ENCODE measurements around the gene SLC1A2.

The SLC1A2 gene

GRCh38 chr11:35414311-35414710 is 5.0 kb downstream of the SLC1A2 start:
- no peak overlapping the region for H3K4me3 ChIP-seq (ENCODE audit: low read length)
- no peak for TF ChIP-seq CTCF (conservative IDR thresholded peaks at IDR 0.05; ENCODE audit: low read depth, low read length)
- no peak for DNase-seq (ENCODE audit: low read depth)

GRCh38 chr11:35413598-35413997 is 5.8 kb downstream of the SLC1A2 start:
- H3K4me3 ChIP-seq (ENCODE audit: low read length) = no peak overlapping the region
- no peak for DNase-seq (ENCODE audit: low read depth)
- TF ChIP-seq CTCF (conservative IDR thresholded peaks at IDR 0.05; ENCODE audit: low read depth, low read length) = no peak

GRCh38 chr11:35412285-35412684 is 7.1 kb downstream of the SLC1A2 start:
- H3K4me3 ChIP-seq (ENCODE audit: low read length) = no peak overlapping the region
- DNase-seq (ENCODE audit: low read depth) = no peak
- TF ChIP-seq CTCF (conservative IDR thresholded peaks at IDR 0.05; ENCODE audit: low read depth, low read length) = peak; percentile 59

- no peak for DNase-seq (ENCODE audit: low read depth)
- TF ChIP-seq CTCF (conservative IDR thresholded peaks at IDR 0.05; ENCODE audit: low read depth, low read length) = no peak
- H3K4me3 ChIP-seq (ENCODE audit: low read length) = no peak overlapping the region
Observed at GRCh38 chr11:35407041-35407440, 12.3 kb downstream of the SLC1A2 start.

DNA sequence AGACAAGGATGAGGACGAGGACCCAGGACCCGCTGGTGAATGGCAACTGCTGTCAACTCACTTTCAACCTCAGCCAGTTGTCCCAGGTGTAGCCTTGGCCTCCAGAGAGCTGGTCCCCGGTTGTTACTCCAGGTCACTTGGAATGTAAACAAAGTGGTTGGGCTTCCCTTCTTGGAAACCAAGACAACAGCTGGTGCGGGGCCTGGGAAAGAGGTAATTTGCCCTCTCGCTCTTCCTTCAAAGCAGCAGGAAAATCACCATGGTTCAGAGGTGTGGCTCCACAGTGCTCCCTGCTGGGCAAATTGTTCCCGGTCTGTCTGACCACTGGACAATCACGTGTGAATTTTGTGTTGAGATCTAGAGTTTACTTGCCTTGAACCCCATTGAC is 15.0 kb downstream of the SLC1A2 start:
- TF ChIP-seq CTCF (conservative IDR thresholded peaks at IDR 0.05; ENCODE audit: low read depth, low read length) = peak; percentile 69
- no peak for DNase-seq (ENCODE audit: low read depth)
- no peak overlapping the region for H3K4me3 ChIP-seq (ENCODE audit: low read length)

DNA sequence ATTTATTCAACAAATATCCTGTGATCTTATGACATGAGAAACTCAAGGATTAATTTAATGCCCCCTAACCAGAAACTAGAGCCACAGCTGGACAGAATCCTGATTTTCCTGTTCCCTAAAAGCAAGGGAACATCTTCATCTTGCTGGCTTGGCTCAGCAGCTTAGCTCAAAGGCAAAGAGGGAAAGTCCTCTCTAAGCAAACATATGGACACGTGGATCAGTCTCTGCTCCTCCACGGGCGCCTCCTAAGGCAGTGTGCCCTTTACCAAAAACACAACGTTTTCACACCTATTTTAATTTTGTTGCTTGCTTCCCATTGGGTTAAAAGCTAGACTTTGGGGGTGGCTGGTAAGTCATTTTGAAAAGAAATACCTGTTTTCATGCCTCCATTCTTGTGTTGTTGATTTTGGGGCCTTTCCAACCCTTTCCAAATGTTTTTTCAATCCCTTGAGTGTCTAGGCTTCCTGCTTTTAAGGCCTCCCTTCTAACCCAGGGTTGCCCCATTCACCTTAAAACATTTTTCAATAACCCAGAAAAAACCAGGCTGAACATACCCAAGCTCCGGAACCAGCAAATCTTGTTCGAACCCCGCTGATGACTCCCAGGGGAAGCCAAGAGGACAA is 15.5 kb downstream of the SLC1A2 start:
- no peak for TF ChIP-seq CTCF (conservative IDR thresholded peaks at IDR 0.05; ENCODE audit: low read depth, low read length)
- no peak overlapping the region for H3K4me3 ChIP-seq (ENCODE audit: low read length)
- DNase-seq (ENCODE audit: low read depth) = no peak
